HG02571 (cell line): ENCODE data around the gene SLC36A1.

Experiments used
- ATAC-seq: cut with Tn5 transposase; IDR thresholded peaks from one replicate; pipeline ENCODE4 v1.9.1; 2021; ENCODE audit warnings: mild to moderate bottlenecking, moderate library complexity; ENCODE audit not compliant: unreplicated experiment

The SLC36A1 gene

GRCh38 chr5:151531581-151531980 lies 84.2 kb downstream of the SLC36A1 start:
- ATAC-seq = no peak

- ATAC-seq = no peak
These were observed 85.0 kb downstream of the SLC36A1 start for GRCh38 chr5:151532416-151532815.

- ATAC-seq = no peak
These were observed 86.9 kb downstream of the SLC36A1 start for GRCh38 chr5:151534350-151534749.

GRCh38 chr5:151537044-151537443 lies 89.6 kb downstream of the SLC36A1 start:
- no peak for ATAC-seq

GRCh38 chr5:151541571-151541970 lies 94.2 kb downstream of the SLC36A1 start:
- no peak for ATAC-seq
